ENCODE results near the gene PITPNC1.
"Not testable (repeated sequence)": the region's sequence is repeated elsewhere in the genome, so short reads cannot be mapped to it uniquely, and the experiment has no call there.

Gene PITPNC1

GRCh38 chr17:67680445-67681224, 303.6 kb downstream of the PITPNC1 start:
- DNase-seq (ENCODE audit: low read depth in 2 of 2) = no peak

GRCh38 chr17:67682196-67682595, 305.1 kb downstream of the PITPNC1 start:
- DNase-seq (ENCODE audit: low read depth in 2 of 2) = no peak

GRCh38 chr17:67685351-67685750, 308.3 kb downstream of the PITPNC1 start:
- no peak for DNase-seq (ENCODE audit: low read depth in 2 of 2)

GRCh38 chr17:67686241-67686640, 309.2 kb downstream of the PITPNC1 start:
- no peak for DNase-seq (ENCODE audit: low read depth in 2 of 2)

GRCh38 chr17:67687511-67687910, 310.4 kb downstream of the PITPNC1 start:
- no peak for DNase-seq (ENCODE audit: low read depth in 2 of 2)

GRCh38 chr17:67689534-67690177, 312.6 kb downstream of the PITPNC1 start:
- peak; percentile 9 to 45 for DNase-seq (ENCODE audit: low read depth in 2 of 2)

DNA sequence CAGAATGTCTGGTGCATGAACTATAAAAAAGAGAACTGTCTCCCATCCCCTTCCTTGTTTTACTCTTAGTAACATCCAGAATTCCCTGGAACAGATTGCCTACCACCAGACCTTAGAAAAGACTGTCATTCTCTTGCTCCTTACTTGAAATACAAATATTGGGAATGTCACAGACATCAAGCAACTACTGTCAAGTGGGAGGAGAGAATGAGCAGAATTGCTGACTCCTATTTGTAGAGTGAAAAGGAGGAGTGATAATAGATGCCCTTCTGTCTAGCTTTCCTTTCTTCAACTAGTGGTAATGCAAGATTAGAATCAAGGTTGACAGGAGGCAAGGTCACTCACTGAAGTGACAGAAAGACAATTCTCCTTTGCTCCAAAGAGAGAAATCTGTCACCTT, 316.7 kb downstream of the PITPNC1 start:
- DNase-seq (ENCODE audit: low read depth in 2 of 2) = no peak

DNA sequence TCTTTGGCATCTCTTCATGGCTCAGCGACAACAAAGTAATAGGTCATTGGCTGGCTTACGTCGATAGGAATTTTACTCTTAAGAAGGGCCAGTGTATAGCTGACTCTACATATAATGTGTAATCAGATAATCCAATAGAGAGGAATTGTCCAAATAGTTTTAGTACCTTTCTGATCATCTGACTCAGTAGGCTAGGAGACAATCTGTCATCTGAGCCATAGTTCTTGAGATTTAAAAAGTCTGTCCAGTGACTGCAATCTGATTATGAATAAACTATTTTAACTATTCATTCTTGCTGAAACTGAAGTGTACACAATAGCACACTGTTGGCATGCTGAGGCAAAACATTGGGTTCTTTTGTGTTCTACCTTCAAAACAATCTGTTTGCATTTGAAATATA, 319.3 kb downstream of the PITPNC1 start:
- no peak for DNase-seq (ENCODE audit: low read depth in 2 of 2)

DNA sequence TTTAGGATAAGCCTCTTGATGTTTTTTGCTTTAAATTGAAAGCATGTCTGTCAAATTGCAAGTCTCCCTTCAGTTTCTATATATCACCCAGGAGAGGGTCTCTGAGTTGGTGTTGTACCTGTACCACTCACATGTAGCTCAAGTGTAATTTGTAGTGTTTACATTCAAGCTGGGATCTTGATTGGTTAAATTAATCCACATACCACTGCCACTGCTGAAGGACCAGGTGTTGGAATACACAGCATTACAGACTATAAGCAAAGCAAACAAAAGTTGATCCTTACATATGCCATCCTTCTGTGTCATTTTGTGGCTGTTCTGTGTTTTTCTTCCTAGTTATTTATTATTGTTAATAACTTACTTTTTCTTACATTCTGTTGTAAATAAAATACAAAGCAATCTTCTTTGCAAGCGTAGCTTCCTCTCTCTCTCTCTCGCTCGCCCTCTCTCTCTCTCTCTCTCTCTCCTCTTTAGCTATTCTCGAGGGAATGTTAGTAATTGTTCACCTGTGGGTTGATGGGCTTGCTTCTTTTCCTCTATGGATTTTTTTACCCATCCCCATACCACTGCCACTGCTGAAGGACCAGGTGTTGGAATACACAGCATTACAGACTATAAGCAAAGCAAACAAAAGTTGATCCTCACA, 319.9 kb downstream of the PITPNC1 start:
- no peak for DNase-seq (ENCODE audit: low read depth in 2 of 2)

DNA sequence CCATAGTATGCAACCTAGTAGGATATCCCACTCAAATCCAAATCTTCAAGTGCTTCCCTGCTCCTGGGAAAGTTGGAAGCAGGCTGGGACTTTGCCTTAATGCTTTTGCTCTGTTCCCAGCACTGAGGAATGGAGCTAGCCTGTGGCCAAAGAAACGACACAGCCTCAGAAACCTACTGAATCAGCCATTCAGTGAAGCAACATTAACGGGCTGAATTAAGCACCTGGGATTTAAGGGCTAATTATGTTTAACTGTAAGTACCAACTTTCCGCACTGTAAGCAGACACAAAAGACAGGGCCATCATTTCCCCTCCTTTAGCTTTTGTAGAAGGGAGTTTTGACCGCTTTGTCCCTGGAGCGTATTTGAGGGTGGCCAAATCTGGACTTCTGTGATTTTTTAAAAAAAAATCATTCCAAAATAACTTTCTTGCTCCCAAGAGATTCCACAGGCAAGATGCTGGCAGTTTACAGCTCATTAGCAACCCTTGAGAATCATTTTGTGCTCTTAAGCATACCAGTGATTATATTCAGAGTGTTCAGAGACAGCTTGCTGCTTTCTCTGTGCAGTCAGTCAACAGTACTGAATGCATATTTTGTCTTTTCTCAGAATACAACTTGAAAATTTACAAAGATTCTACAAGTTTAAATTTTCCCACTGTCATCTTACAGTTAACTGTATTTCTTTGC, 323.1 kb downstream of the PITPNC1 start:
- no peak for DNase-seq (ENCODE audit: low read depth in 2 of 2)

DNA sequence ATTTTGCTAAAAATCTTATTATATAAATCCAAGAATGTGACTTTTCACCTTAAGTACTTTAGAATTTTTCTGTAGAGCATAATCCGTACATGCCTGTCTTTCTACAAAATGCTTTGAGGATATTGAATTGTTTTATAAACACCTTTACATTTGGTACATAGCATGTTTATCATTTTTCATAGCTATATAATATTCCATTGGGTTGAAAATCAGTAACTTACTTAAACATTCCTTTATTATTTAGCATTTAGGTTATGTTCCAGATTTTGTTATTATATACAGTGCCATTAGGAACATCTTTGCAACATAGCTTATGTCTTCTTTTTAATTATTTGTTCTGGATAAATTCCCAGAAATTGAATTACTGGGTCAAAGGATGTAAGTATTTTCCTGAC, 323.6 kb downstream of the PITPNC1 start:
- no peak for DNase-seq (ENCODE audit: low read depth in 2 of 2)

GRCh38 chr17:67702861-67703260, 325.8 kb downstream of the PITPNC1 start:
- not testable (repeated sequence) for DNase-seq (ENCODE audit: low read depth in 2 of 2)

- DNase-seq (ENCODE audit: low read depth in 2 of 2) = no peak
Measured at GRCh38 chr17:67707442-67707841, 330.4 kb downstream of the PITPNC1 start.

DNA sequence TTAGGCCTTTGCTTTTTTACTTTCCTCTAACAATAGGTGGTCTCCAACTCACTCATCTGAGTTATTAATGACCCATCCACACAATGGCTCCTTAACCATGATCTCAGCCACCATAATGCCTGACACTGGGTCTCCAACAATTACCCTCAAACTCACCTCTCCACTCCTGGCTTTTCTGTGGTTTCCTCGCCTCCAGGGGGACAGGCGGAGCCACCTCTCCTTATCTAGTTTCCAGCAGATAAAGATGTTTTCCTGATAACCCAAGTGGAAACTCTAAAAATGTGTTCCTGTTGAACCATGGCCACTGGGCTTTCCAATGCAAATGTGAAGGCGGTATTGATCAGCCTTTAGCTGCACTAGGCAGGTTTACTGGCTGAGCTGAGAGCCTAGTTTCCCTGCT, 331.3 kb downstream of the PITPNC1 start:
- no peak for DNase-seq (ENCODE audit: low read depth in 2 of 2)

- no peak for DNase-seq (ENCODE audit: low read depth in 2 of 2)
Measured at GRCh38 chr17:67711916-67712315, 334.8 kb downstream of the PITPNC1 start.

GRCh38 chr17:67712375-67712774, 335.3 kb downstream of the PITPNC1 start:
- no peak for DNase-seq (ENCODE audit: low read depth in 2 of 2)

DNA sequence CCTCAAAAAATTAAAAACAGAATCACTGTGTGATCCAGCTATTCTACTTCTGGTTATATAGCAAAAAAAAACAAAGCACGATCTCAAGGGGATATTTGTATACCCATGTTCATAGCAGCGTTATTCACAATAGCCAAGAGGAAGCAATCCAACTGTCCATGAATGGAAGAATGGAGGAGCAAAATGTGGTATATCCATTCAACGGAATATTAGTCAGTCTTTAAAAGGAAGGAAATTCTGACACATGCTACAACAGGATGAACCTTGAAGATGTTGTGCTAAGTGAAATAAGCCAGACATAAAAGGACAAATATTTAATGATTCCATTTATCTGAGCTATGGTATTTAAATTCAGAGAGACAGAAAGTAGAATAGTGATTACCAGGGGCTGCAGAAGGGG, 336.1 kb downstream of the PITPNC1 start:
- no peak for DNase-seq (ENCODE audit: low read depth in 2 of 2)

- no peak for DNase-seq (ENCODE audit: low read depth in 2 of 2)
Measured at GRCh38 chr17:67716405-67716798, 339.3 kb downstream of the PITPNC1 start.

GRCh38 chr17:67717192-67717623, 340.1 kb downstream of the PITPNC1 start:
- DNase-seq (ENCODE audit: low read depth in 2 of 2) = no peak

DNA sequence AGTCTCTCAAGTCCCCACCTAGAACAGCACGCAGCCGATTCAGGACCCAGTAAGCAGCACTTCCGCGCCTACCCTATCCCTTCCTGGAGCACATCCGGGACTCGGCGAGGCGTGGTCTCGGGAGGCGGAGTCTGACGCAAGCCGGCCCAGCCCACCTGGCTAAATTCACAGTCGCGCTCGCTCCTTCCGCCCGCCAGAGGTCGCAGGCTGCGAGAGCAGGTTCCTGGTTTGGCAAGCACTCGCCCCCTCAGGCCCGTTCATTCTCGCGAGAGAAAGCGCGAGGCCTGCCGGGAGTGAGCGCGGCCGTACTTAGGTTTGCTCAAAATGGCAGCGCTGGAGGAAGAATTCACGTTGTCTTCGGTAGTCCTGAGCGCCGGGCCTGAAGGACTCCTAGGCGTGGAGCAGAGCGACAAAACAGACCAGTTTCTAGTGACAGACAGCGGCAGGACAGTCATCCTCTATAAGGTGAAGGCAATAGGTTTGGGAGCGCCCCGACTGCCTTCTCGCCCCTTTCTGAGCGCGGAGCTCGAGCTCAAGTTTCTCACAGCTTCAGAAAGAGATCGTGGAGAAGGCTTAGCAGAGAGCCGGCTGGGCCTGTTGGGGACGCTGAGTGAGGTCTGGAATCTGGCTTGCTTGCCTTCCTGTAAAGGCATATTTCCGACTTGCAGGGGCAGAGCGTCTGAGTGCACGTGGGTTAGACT, 340.7 kb downstream of the PITPNC1 start, which contains the start of gene NOL11:
NOL11 (plus strand) TSS at position 313 of the 701 bp plus-strand sequence; CDS start at position 325, 12 bp downstream.
- peak; percentile 99 for DNase-seq (ENCODE audit: low read depth in 2 of 2)

DNA sequence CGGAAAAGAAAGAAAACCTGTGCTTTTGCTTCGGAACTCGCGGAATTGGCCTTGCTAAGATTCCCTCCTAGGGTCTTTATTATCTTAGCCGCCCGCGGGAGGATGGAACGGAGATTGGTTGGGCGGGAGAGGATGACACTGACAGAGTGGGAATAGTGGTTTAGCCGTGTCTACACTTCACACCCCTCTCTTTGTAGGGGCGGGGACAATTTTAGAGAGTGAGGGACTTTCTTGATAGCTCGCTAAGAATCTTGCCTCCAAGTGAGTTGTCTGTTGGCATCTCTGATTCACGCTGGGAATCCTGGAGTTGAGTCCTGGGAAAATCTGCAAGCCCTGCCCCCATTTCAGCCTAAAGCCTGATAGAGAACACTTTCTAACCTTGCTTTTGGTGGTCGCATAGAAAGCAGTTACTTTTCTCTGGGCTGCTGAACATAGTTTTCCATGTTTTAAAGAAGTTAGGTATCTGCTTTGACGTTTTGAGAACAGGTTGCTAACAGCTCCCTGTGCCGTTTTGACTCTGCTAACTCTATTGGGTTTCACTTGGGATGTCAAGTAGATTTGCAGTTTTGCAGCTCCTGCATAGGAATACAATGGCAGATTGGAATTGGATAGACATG, 341.4 kb downstream of the PITPNC1 start:
- DNase-seq (ENCODE audit: low read depth in 2 of 2) = peak in 1 of 2 donors; percentile 9

All from activated CD4-positive, alpha-beta T cell treated with anti-CD3 and anti-CD28 coated beads for 24 hours (primary cell).